ENCODE data around the gene ZDHHC18.
A peak's percentile ranks its signal among the peaks of the same experiment; 100 is the strongest.

ZDHHC18 gene

DNA sequence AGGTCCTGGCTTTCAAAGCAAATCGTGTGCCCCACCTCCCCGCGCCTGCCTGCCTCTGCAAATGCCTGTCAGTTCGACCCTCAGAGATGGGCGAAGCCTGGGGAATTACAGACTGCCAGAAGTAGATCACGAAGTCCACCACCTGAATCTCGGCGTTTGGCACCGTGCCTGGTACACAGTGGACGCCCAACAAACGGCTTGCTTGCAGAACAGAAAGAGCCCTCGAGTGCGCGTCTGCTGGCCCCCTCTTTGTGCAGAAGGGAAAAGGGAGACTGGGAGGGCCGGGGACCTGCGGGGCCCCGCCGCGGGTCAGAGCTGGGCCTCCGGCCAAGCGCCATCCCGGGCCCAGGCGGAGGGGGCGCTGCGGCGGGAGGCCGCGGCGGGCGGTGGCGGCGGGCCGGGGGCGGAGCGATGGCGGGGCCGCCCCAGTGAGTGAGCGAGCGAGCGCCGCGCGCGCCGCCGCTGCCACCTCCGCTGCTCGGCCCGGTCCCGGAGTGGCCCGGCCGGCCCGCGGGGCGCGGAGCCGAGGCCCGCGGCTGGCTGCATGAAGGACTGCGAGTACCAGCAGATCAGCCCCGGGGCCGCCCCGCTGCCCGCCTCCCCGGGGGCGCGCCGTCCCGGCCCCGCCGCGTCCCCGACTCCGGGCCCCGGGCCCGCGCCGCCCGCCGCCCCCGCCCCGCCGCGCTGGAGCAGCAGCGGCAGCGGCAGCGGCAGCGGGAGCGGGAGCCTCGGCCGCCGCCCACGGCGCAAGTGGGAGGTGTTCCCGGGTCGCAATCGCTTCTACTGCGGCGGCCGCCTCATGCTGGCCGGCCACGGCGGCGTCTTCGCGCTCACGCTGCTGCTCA, at the start of gene ZDHHC18:
Gene ZDHHC18, plus strand, starts transcription at position 428 of the 845 bp plus-strand sequence. Its CDS starts 117 bp downstream, at position 545.
- DNase-seq (ENCODE audit: low read depth) = peak; percentile 66

- no peak for DNase-seq (ENCODE audit: low read depth)
Observed at GRCh38 chr1:26779098-26779668, 47.3 kb upstream of the ZDHHC18 start.

DNA sequence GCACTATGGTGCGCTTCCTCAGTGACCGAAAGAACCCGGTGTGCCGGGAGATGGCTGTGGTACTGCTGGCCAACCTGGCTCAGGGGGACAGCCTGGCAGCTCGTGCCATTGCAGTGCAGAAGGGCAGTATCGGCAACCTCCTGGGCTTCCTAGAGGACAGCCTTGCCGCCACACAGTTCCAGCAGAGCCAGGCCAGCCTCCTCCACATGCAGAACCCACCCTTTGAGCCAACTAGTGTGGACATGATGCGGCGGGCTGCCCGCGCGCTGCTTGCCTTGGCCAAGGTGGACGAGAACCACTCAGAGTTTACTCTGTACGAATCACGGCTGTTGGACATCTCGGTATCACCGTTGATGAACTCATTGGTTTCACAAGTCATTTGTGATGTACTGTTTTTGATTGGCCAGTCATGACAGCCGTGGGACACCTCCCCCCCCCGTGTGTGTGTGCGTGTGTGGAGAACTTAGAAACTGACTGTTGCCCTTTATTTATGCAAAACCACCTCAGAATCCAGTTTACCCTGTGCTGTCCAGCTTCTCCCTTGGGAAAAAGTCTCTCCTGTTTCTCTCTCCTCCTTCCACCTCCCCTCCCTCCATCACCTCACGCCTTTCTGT, 46.0 kb upstream of the ZDHHC18 start:
- DNase-seq (ENCODE audit: low read depth) = no peak

GRCh38 chr1:26781206-26781825, 45.2 kb upstream of the ZDHHC18 start:
- no peak for DNase-seq (ENCODE audit: low read depth)

GRCh38 chr1:26782521-26783212, 43.8 kb upstream of the ZDHHC18 start:
- no peak for DNase-seq (ENCODE audit: low read depth)

GRCh38 chr1:26783646-26784022, 42.9 kb upstream of the ZDHHC18 start:
- DNase-seq (ENCODE audit: low read depth) = no peak

DNA sequence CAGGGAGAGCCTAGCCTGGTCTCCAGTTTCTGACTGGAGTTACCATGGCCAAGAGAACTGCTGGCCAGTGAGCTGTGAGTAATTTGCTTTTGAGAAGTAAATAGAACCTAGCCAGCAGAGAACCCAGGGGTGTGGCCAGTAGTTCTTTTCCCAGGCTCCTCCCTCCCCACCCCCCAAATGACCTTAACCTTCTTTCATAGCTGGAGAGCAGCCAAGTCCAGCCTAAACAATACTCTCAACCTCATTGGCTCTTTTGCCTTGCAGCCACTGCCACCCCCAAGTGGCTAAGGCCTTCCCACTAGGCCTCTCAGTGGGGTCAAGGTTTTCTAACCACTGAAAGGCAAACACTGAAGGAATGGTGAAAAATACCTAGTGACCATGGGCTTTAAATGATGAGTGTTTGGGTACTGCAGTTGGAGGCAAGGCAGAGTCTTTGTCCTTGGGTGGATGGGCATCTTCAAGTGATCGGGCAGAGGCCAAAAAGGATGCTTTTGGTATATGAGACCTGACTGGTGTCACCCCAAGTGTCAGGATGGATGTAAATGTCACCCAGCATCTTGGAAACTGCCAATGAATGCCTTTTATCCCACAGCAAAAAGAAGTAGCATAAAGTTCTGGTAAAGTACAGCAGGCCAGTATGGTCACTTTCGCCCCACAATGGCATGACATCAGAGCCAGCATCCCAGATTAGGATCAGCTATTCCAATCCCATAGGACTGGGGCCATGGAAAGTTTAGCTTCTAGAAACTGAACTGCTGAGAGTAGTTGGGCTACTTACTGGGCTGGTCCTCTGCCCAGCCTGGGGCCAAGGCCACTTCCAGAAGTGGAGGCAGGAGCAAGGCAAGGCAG, 42.2 kb upstream of the ZDHHC18 start:
- no peak for DNase-seq (ENCODE audit: low read depth)

DNA sequence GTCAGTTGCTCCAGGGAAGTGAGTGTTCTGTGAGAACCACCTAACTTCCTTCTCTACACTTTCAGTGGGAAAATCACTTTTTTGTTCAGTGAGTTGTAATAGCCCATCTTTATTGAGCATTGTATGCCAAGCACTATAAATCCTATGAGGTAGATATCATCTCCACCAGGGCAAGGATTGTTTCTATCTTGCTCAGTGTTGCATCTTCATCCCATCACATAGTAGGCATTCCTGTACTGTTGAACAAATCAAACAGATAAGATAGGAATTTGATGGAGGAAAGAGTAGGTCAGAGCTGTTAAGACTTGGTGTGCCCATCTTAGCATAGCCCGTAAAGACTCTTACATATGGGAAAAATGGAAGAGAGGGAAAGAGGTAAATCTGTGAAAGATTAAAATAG, 41.6 kb upstream of the ZDHHC18 start:
- DNase-seq (ENCODE audit: low read depth) = no peak

DNA sequence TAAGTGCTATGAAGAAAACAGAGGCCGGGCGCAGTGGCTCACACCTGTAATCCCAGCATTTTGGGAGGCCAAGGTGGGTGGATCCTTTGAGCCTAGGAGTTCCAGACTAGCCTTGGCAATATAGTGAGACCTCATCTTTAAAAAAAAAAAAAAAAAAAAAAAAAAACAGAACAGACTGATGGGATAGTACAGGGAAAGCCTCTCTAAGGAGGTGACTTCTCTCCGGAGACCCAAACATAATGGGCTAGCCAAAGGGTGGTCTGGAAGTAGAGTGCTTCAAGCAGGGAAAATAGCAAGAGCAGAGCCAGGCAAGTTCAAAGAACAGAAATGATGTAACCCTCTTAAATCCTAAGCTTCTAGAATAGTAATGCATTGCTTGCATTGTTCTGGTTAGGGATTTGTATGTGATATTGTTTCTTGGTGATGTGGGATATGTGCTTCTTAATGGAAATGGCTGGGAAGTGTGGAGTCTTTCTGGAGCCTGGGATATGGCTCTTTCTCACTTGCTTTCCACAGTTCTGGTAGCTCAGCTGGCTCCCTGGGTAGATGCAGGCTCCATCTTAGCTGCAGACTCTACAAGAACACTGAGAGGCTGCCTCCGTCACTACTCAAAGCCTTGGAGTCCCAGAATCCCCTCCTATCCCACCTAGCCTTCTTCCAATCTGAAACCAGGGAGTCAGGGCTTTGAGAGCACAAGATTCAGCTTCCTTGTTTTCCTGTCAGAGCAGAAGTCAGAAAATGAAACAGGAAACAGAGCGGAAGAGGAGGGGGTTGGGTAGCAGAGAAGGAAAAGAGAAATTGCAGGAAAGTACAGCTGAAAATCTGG, 40.7 kb upstream of the ZDHHC18 start:
- no peak for DNase-seq (ENCODE audit: low read depth)

- DNase-seq (ENCODE audit: low read depth) = no peak
Observed at GRCh38 chr1:26786437-26787380, 39.8 kb upstream of the ZDHHC18 start.

- DNase-seq (ENCODE audit: low read depth) = no peak
Observed at GRCh38 chr1:26787381-26787705, 39.1 kb upstream of the ZDHHC18 start.

GRCh38 chr1:26787706-26788514, 38.6 kb upstream of the ZDHHC18 start, which contains the start of gene PIGV:
Gene PIGV (plus strand): TSS chr1:26787950. CDS start chr1:26790816, 2,866 bp downstream.
- DNase-seq (ENCODE audit: low read depth) = peak; percentile 86

DNA sequence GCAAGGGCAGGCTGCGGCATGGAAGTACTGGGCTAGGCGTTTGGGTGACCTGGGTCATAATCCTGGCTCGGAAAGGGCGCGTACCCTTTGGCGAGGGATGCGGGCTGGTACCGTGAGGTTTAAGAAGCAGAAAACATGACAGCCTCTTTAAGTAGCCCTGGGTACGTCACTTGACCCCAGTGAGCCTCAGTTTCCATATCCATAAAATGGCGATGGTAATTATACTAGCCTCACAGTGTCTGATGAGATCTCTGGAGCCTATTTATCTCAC, 38.0 kb upstream of the ZDHHC18 start:
- no peak for DNase-seq (ENCODE audit: low read depth)

GRCh38 chr1:26788836-26789611, 37.5 kb upstream of the ZDHHC18 start:
- peak; percentile 85 for DNase-seq (ENCODE audit: low read depth)

DNA sequence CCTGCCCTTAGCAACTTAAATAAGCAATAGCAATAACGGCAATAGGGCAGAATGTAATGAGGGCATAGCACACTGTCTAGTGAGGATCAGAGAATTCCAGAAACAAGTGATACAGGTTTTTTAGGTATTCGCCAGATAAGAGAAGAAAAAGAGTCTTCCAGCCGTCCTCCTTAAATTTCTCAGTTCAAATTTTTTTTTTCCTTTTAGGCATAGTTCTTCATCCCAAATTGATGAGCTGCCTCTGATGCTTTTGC, 36.9 kb upstream of the ZDHHC18 start:
- DNase-seq (ENCODE audit: low read depth) = no peak

DNA sequence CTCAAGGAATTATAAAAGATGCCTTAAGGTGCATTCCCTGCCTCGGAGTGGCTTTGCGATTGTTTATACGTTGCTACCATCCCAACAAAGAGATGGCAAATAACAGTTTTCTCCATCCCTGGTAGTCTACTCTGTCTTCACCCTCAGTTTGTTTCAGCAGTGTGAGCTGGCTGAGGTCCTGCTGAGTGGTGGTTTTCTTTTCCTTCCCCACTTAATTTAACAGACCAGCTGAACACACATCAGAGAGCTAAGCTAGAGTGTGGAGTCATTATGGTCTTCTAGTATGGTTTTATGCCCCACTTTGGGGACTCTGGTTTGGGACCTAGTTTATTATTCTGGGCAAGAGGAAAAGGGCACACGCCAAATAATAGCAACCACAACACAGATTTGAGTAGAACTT, 36.6 kb upstream of the ZDHHC18 start:
- no peak for DNase-seq (ENCODE audit: low read depth)

DNA sequence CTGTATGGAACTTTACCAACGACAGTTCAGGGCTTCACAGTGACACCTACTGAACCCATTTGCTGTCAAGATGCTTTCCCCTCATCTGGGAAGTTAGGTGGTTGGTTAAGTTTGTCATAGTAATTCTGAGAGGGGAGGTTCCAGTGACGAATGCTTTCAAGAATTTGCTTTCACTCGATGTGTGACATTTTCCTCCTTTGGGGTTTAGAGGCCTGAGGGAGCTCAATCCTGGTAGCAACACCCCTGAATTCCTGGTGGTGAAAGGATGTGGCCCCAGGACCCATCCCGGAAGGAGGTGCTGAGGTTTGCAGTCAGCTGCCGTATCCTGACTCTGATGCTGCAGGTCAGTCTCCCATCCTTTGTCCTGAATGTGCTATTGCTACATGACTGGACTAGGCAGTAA, 35.9 kb upstream of the ZDHHC18 start:
- no peak for DNase-seq (ENCODE audit: low read depth)

- DNase-seq (ENCODE audit: low read depth) = no peak
Observed at GRCh38 chr1:26791148-26791547, 35.3 kb upstream of the ZDHHC18 start.

All from activated T-cell treated with anti-CD3 and anti-CD28 coated beads for 24 hours (primary cell).